ENCODE measurements around the gene NFKBIE. TPM values are rescaled to one million over a fixed set of nuclear protein-coding genes. Genes with fewer than 3 reads are reported as not detected.

NFKBIE gene
- total and polyA plus RNA-seq, 2 donors (not counting 1 experiment from before 2014, with no cell fraction given) = 46.5 to 90.0 TPM

DNA sequence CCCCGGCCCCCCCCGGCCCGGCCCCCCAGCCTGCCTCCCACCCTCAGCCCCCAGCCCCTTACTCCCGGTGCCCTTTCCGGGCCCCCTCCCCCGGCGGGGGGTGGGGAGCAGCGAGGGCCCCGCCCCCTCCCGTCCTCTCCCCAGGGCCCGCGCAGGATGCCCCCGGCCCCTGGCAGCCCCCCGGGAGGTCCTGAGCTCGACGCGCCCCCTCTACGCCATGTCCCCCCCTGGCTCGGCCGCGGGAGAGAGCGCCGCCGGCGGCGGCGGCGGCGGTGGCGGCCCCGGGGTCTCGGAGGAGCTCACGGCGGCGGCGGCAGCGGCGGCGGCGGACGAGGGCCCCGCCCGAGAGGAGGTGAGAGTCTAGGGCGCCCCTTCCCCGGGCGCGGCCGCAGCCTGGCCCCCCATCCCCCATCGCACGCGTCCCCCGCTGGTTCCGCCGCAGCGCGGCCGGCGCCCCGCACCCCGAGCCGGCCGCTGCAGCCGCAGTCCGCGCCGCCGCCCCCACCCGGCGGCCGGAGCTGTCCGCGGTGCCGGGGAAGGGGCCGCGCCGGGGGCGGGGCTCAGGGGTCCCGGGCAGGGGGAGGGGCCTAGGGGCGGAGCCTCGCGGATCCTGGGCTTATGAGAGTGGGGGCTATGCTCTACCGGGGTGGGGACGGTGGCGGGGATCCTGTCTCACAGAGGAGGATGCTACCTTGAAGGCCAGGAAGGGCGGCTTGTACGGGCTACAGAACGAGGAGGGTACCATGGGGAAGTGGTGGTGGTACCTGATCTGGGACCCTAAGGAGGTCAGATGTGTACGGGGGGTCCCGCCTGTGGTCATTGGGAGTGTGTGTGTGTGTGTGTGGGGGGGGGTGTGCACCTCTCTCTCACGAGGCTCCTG lies 5.4 kb upstream of the NFKBIE start:
- DNase-seq (peak; percentile 45), ATAC-seq (ENCODE audit: low read depth) (peak; percentile 10)
- Histone ChIP-seq H3K9me3 (ENCODE audit: control extremely low read depth in 1 of 3, control insufficient read depth in 2 of 3, insufficient read depth in 1 of 3, low read length in 2 of 3) (no peaks in the 10 kb centered on the region), H4K20me1 (ENCODE audit: control insufficient read depth, insufficient read depth, low read length, poor library complexity, severe bottlenecking) (no peaks in the 10 kb centered on the region), H3K9ac (ENCODE audit: low read length) (no peak overlapping the region), H3K36me3 (replicated peaks in 1 of 2; ENCODE audit: control extremely low read depth in 1 of 2, control insufficient read depth in 1 of 2, extremely low read depth in 1 of 2, insufficient read depth in 2 of 2, low read length in 1 of 2) (no peaks in the 10 kb centered on the region), H3K27ac (ENCODE audit: low read length in 2 of 2) (no peak overlapping the region), H2AFZ (ENCODE audit: insufficient read depth, low read depth, low read length, poor library complexity, severe bottlenecking) (peak overlapping the region; percentile 30), H3K4me1 (ENCODE audit: control insufficient read depth in 2 of 2, insufficient read depth in 2 of 2, low read length in 2 of 2) (peaks cover 26 to 28% of the 10 kb centered on the region in 2 donors), H3K27me3 (replicated peaks in 1 of 4; ENCODE audit: control extremely low read depth in 1 of 4, control insufficient read depth in 3 of 4, insufficient read depth in 4 of 4, low read length in 3 of 4) (peaks cover 0 to 57% (median 32%) of the 10 kb centered on the region in 4 experiments), H3K79me2 (ENCODE audit: control insufficient read depth, insufficient read depth, low read length) (no peaks in the 10 kb centered on the region), H3K4me3 (ENCODE audit: control extremely low read depth in 1 of 5, extremely low read depth in 1 of 5, insufficient read depth in 1 of 5, low read depth in 2 of 5, low read length in 4 of 5) (peak overlapping the region in 3 of 5 experiments; percentile 34 to 52 (median 37)), H3K4me2 (replicated peaks; ENCODE audit: low read depth, low read length, poor library complexity, severe bottlenecking) (peak overlapping the region; percentile 79)
- H3K27ac Mint-ChIP-seq = no peak overlapping the region
- intact Hi-C loops (cut with micrococcal nuclease) = no loop called here
- WGBS (ENCODE audit: insufficient coverage) = under 1% methylated on average over 74 of the region's 90 CpGs
- H3K4me3 Mint-ChIP-seq = peak overlapping the region; percentile 81
- ChIA-PET POLR2A (interaction anchor here (0.6 to 0.8 kb wide), 3 partner anchors 23 to 1380 kb away, joined by 3 to 15 read pairs (median 3); a partner anchor contains a TSS), CTCF (interaction anchor here (1.2 to 5.5 kb wide), 4 partner anchors 24 to 176 kb away, joined by 4 to 107 read pairs (median 37); partner anchors contain the start of gene HSP90AB1)
- TF ChIP-seq, protein P1, sequence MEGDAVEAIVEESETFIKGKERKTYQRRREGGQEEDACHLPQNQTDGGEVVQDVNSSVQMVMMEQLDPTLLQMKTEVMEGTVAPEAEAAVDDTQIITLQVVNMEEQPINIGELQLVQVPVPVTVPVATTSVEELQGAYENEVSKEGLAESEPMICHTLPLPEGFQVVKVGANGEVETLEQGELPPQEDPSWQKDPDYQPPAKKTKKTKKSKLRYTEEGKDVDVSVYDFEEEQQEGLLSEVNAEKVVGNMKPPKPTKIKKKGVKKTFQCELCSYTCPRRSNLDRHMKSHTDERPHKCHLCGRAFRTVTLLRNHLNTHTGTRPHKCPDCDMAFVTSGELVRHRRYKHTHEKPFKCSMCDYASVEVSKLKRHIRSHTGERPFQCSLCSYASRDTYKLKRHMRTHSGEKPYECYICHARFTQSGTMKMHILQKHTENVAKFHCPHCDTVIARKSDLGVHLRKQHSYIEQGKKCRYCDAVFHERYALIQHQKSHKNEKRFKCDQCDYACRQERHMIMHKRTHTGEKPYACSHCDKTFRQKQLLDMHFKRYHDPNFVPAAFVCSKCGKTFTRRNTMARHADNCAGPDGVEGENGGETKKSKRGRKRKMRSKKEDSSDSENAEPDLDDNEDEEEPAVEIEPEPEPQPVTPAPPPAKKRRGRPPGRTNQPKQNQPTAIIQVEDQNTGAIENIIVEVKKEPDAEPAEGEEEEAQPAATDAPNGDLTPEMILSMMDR (IDR thresholded peaks at IDR 0.05) = no peak
- TF ChIP-seq EZH2 (IDR thresholded peaks at IDR 0.05; ENCODE audit: borderline replicate concordance, insufficient read depth, low read depth, low read length, poor library complexity, severe bottlenecking) = peak; percentile 12
- no peaks in the 10 kb centered on the region for H3K9me3 Mint-ChIP-seq (ENCODE audit: insufficient read depth)
- peaks cover 35% of the 10 kb centered on the region for H3K4me1 Mint-ChIP-seq
- peaks cover 40% of the 10 kb centered on the region for H3K27me3 Mint-ChIP-seq
